GM12865 (cell line): ENCODE results near the gene OR6K2.

Source experiments
- DNase-seq: peaks from one replicate; pipeline ENCODE4 v3.0.0; 2010; ENCODE audit warnings: low read depth
- H3K4me3 ChIP-seq: 2 replicates; pipeline ENCODE4 v1.5.1; 2011; ENCODE audit warnings: mild to moderate bottlenecking, low read depth, low read length, control low read depth
- CTCF ChIP-seq: IDR thresholded peaks from 2 replicates; pipeline ENCODE4 v1.5.1; 2011; ENCODE audit warnings: low read length, control low read depth, low read depth, inconsistent platforms; ENCODE audit not compliant: insufficient read depth; ENCODE audit errors: missing control alignments

The OR6K2 gene

GRCh38 chr1:158700552-158700951, at the start of gene OR6K2:
Gene OR6K2 (minus strand): TSS chr1:158700652. CDS start chr1:158700652, 0 bp downstream.
- no peak for TF ChIP-seq CTCF
- DNase-seq: no peak
- H3K4me3 ChIP-seq: no peak within 1 kb of the TSS

DNA sequence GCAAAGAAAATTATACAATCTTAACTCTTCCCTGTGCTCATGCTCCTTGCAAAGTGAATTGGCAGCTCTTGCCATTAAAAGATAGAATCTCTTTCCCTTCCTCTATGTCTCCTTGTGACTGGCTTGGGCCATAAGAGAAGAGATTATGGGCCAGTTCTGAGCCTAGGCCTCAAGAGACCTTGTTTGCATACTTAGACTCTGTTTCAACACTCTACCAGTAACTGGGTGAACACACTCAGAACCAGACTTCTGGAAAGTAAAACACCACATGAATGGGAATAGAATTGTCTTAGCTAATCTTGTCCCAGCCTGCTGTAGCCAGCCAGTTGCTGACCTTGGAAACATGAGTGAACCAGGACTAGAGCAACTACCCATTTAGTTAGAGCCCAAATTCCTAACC, 35.4 kb upstream of the OR6K2 start:
- TF ChIP-seq CTCF: no peak
- DNase-seq: no peak

DNA sequence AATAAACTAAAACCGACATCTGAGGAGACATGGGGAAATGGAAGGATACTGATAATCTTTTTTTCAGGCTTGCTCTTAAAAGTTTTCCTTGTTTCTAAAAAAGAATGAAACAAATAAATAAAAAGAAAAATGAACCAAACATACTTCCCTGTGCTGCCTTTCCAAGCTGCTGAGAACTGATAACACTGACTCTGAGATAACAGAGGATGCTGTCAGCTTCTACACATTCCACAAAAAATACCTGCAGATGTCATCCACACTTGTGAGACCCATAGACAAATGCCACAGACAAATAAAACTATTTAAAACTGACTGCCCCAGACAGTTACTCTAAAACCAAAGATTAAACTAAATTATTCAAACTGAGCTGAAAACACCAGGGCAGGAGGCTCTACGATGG, 32.1 kb upstream of the OR6K2 start:
- DNase-seq: no peak
- no peak overlapping the region for H3K4me3 ChIP-seq
- no peak for TF ChIP-seq CTCF

More for the DNA sequence above, 35.4 kb upstream of the OR6K2 start:
- no peak overlapping the region for H3K4me3 ChIP-seq

GRCh38 chr1:158731707-158732106, 31.3 kb upstream of the OR6K2 start:
- TF ChIP-seq CTCF: no peak
- DNase-seq: no peak
- H3K4me3 ChIP-seq: no peak overlapping the region

GRCh38 chr1:158730453-158730852, 30.0 kb upstream of the OR6K2 start:
- TF ChIP-seq CTCF: no peak
- no peak for DNase-seq
- H3K4me3 ChIP-seq: no peak overlapping the region

DNA sequence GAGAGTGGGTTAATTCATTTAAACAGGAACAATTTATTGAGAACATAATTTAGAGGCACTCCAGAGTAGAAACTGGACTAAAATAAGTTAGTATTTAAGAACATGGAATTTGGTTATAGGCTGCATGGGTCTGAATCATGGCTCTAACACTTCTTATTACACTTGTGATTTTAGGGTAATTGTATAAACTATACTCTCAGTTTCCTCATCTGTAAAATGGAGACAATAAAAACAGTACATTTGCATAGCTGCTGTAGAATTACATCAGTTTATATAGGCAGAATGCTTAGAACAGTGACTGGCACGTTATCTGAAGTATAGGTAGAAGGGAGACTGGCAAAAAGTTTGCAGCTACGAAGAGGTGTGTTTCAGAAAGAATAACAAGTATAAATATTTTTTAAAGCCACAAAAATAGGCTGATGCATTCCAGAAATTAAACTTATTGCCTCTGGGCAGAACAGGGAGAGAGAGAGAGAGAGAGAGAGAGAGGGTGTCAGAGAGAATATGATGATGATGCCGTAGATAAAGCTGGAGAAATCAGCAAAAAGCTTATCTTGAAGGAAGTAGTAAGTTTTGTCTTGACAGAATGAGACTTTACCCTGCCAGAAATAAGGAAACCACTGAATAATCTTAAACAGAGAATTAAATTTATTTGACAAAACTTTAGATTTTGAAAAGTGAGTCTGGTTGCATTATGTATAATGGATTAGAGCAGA, 28.2 kb upstream of the OR6K2 start:
- H3K4me3 ChIP-seq: no peak overlapping the region
- no peak for TF ChIP-seq CTCF
- no peak for DNase-seq

DNA sequence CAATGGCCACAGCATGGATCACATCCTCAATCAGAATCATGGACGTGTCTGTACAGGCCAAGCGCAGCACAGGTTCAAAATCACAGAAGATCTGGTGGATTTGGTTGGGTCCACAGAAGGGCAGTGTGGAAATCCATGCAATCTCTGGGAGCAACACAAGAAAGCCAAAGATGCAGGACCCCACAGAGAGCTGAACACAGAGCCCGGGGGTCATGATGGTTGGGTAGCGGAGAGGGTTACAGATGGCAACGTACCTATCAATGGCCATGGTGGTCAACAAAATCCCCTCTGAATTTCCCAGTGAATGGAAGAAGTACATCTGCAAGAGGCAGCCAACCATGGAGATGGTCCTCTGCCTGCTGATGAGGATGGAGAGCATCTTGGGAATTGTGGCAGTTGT, 24.0 kb upstream of the OR6K2 start:
- H3K4me3 ChIP-seq: no peak overlapping the region
- no peak for TF ChIP-seq CTCF
- no peak for DNase-seq
